HepG2 (cell line): ENCODE data around the gene APBB2. TPM values are rescaled to one million over a fixed set of nuclear protein-coding genes. Genes with fewer than 3 reads are reported as not detected.

Experiments used
- EEA1 ChIP-seq: sonication (generic); formaldehyde crosslinking; IDR thresholded peaks from 2 replicates; pipeline ENCODE4 v1.5.1; 2020; ENCODE audit warnings: mild to moderate bottlenecking, missing genetic modification reagents, borderline replicate concordance
- NR1H2 ChIP-seq: sonication (generic); formaldehyde crosslinking; IDR thresholded peaks from 2 replicates; pipeline ENCODE4 v1.8.1; 2022; ENCODE audit warnings: low read depth, missing genetic modification reagents, borderline replicate concordance
- PCBP1 ChIP-seq: fragments of 200-400 bp; formaldehyde crosslinking; IDR thresholded peaks from 2 replicates; pipeline ENCODE4 v1.6.1; 2017; ENCODE audit warnings: mild to moderate bottlenecking, low read depth, low read length, borderline replicate concordance
- SNAPC2 ChIP-seq: sonication (generic); formaldehyde crosslinking; IDR thresholded peaks from 2 replicates; pipeline ENCODE4 v1.8.1; 2022; ENCODE audit warnings: mild to moderate bottlenecking, missing genetic modification reagents
- STAG1 ChIP-seq: sonication (generic); formaldehyde crosslinking; IDR thresholded peaks from 2 replicates; pipeline ENCODE4 v1.4.0; 2020; ENCODE audit warnings: missing genetic modification reagents
- YEATS4 ChIP-seq: sonication (generic); formaldehyde crosslinking; IDR thresholded peaks from 2 replicates; pipeline ENCODE4 v1.4.0; 2020; ENCODE audit warnings: missing genetic modification reagents, borderline replicate concordance
- ZNF124 ChIP-seq: sonication (generic); formaldehyde crosslinking; IDR thresholded peaks from 2 replicates; pipeline ENCODE4 v1.4.0; 2020; ENCODE audit warnings: missing genetic modification reagents
- ZNF205 ChIP-seq: IDR thresholded peaks from 2 replicates; pipeline ENCODE4 v1.6.1; 2018; ENCODE audit warnings: missing biosample characterization, missing genetic modification reagents
- ZNF34 ChIP-seq: sonication (generic); formaldehyde crosslinking; IDR thresholded peaks from 2 replicates; pipeline ENCODE4 v1.4.0; 2020; ENCODE audit warnings: mild to moderate bottlenecking, missing genetic modification reagents, borderline replicate concordance
- ZNF605 ChIP-seq: sonication (generic); formaldehyde crosslinking; IDR thresholded peaks from 2 replicates; pipeline ENCODE4 v1.8.0; 2022; ENCODE audit warnings: mild to moderate bottlenecking, missing genetic modification reagents
- ZNF768 ChIP-seq: sonication (generic); formaldehyde crosslinking; IDR thresholded peaks from 2 replicates; pipeline ENCODE4 v1.4.0; 2020; ENCODE audit warnings: missing genetic modification reagents
- ZNF773 ChIP-seq: sonication (generic); formaldehyde crosslinking; IDR thresholded peaks from 2 replicates; pipeline ENCODE4 v1.4.0; 2020; ENCODE audit warnings: missing genetic modification reagents, borderline replicate concordance
- ZNF792 ChIP-seq: IDR thresholded peaks from 2 replicates; pipeline ENCODE4 v1.6.1; 2016
- polyA plus RNA-seq, 8 experiments: library from polyadenylated mRNA; depleted of rRNA in 3 of 8; stranded (reverse) in 7 of 8; unstranded in 1 of 8; fragments of >200 nt; fragmentation: Illumina TruSeq in 4 of 8; extraction: Trizol in 4 of 8; gene quantifications; 2 replicates each; pipeline versions ENCODE4 v1.2.1 to v1.2.3, GENCODE V29; 2011 to 2016; ENCODE audit warnings: low read depth in 4 of 8, missing spikeins in 1 of 8, mixed read lengths in 1 of 8; ENCODE audit not compliant: insufficient read depth in 1 of 8
- total RNA-seq, 5 experiments: library from RNA; depleted of rRNA; stranded (reverse); fragments of >200 nt; fragmentation: Illumina TruSeq; extraction: Trizol; gene quantifications; 2 replicates each; pipeline ENCODE4 v1.2.3, GENCODE V29; 2016; ENCODE audit warnings: low read depth in 1 of 5
- TF ChIP-seq, protein P1 (sequence below): sonication (generic); formaldehyde crosslinking; IDR thresholded peaks from 2 replicates; pipeline ENCODE4 v1.4.0; 2020; ENCODE audit warnings: mild to moderate bottlenecking, missing genetic modification reagents
- TF ChIP-seq, protein P2 (sequence below): sonication (generic); formaldehyde crosslinking; IDR thresholded peaks from 2 replicates; pipeline ENCODE4 v1.5.1; 2020; ENCODE audit warnings: mild to moderate bottlenecking, missing genetic modification reagents, moderate library complexity
- TF ChIP-seq, protein P3 (sequence below): sonication (generic); formaldehyde crosslinking; IDR thresholded peaks from 2 replicates; pipeline ENCODE4 v1.9.0; 2021; ENCODE audit warnings: mild to moderate bottlenecking, missing genetic modification reagents
- TF ChIP-seq, protein P4 (sequence below), 2 experiments: sonication (generic) in 1 of 2; formaldehyde crosslinking in 1 of 2; IDR thresholded peaks; 2 replicates each; pipeline versions ENCODE4 v1.4.0 to v1.6.1; 2018 to 2020; ENCODE audit warnings: missing genetic modification reagents in 2 of 2, borderline replicate concordance in 1 of 2, low read depth in 1 of 2, mild to moderate bottlenecking in 1 of 2, missing biosample characterization in 1 of 2

APBB2 gene
- total and polyA plus RNA-seq, 2 of the 13 experiments (the other 11 are each of a cell fraction or from before 2014, with no cell fraction given), result 11.7 to 17.0 TPM

- TF ChIP-seq, protein P1, sequence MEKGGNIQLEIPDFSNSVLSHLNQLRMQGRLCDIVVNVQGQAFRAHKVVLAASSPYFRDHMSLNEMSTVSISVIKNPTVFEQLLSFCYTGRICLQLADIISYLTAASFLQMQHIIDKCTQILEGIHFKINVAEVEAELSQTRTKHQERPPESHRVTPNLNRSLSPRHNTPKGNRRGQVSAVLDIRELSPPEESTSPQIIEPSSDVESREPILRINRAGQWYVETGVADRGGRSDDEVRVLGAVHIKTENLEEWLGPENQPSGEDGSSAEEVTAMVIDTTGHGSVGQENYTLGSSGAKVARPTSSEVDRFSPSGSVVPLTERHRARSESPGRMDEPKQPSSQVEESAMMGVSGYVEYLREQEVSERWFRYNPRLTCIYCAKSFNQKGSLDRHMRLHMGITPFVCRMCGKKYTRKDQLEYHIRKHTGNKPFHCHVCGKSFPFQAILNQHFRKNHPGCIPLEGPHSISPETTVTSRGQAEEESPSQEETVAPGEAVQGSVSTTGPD (CRISPR knock-in tag), result no peak
- TF ChIP-seq, protein P2, sequence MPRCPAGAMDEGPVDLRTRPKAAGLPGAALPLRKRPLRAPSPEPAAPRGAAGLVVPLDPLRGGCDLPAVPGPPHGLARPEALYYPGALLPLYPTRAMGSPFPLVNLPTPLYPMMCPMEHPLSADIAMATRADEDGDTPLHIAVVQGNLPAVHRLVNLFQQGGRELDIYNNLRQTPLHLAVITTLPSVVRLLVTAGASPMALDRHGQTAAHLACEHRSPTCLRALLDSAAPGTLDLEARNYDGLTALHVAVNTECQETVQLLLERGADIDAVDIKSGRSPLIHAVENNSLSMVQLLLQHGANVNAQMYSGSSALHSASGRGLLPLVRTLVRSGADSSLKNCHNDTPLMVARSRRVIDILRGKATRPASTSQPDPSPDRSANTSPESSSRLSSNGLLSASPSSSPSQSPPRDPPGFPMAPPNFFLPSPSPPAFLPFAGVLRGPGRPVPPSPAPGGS (CRISPR knock-in tag), result no peak
- TF ChIP-seq ZNF605 (CRISPR knock-in tag), result no peak
- TF ChIP-seq, protein P3, sequence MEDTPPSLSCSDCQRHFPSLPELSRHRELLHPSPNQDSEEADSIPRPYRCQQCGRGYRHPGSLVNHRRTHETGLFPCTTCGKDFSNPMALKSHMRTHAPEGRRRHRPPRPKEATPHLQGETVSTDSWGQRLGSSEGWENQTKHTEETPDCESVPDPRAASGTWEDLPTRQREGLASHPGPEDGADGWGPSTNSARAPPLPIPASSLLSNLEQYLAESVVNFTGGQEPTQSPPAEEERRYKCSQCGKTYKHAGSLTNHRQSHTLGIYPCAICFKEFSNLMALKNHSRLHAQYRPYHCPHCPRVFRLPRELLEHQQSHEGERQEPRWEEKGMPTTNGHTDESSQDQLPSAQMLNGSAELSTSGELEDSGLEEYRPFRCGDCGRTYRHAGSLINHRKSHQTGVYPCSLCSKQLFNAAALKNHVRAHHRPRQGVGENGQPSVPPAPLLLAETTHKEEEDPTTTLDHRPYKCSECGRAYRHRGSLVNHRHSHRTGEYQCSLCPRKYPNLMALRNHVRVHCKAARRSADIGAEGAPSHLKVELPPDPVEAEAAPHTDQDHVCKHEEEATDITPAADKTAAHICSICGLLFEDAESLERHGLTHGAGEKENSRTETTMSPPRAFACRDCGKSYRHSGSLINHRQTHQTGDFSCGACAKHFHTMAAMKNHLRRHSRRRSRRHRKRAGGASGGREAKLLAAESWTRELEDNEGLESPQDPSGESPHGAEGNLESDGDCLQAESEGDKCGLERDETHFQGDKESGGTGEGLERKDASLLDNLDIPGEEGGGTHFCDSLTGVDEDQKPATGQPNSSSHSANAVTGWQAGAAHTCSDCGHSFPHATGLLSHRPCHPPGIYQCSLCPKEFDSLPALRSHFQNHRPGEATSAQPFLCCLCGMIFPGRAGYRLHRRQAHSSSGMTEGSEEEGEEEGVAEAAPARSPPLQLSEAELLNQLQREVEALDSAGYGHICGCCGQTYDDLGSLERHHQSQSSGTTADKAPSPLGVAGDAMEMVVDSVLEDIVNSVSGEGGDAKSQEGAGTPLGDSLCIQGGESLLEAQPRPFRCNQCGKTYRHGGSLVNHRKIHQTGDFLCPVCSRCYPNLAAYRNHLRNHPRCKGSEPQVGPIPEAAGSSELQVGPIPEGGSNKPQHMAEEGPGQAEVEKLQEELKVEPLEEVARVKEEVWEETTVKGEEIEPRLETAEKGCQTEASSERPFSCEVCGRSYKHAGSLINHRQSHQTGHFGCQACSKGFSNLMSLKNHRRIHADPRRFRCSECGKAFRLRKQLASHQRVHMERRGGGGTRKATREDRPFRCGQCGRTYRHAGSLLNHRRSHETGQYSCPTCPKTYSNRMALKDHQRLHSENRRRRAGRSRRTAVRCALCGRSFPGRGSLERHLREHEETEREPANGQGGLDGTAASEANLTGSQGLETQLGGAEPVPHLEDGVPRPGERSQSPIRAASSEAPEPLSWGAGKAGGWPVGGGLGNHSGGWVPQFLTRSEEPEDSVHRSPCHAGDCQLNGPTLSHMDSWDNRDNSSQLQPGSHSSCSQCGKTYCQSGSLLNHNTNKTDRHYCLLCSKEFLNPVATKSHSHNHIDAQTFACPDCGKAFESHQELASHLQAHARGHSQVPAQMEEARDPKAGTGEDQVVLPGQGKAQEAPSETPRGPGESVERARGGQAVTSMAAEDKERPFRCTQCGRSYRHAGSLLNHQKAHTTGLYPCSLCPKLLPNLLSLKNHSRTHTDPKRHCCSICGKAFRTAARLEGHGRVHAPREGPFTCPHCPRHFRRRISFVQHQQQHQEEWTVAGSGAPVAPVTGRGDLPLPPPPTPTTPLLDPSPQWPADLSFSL (CRISPR knock-in tag), result no peak
- 0 out of 2 replicates have a peak, but pooled peaks have one; percentile 55 for TF ChIP-seq ZNF792
- TF ChIP-seq ZNF773, result no peak
- peak; percentile 68; the same call in 1 of the 2 replicates for TF ChIP-seq ZNF205 (CRISPR knock-in tag)
- TF ChIP-seq, protein P4, sequence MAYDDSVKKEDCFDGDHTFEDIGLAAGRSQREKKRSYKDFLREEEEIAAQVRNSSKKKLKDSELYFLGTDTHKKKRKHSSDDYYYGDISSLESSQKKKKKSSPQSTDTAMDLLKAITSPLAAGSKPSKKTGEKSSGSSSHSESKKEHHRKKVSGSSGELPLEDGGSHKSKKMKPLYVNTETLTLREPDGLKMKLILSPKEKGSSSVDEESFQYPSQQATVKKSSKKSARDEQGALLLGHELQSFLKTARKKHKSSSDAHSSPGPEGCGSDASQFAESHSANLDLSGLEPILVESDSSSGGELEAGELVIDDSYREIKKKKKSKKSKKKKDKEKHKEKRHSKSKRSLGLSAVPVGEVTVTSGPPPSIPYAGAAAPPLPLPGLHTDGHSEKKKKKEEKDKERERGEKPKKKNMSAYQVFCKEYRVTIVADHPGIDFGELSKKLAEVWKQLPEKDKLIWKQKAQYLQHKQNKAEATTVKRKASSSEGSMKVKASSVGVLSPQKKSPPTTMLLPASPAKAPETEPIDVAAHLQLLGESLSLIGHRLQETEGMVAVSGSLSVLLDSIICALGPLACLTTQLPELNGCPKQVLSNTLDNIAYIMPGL (CRISPR knock-in tag; IDR thresholded peaks at IDR 0.05; ENCODE audit: borderline replicate concordance in 1 of 2, low read depth in 1 of 2), result no peak
- TF ChIP-seq ZNF34 (CRISPR knock-in tag), result no peak
- TF ChIP-seq SNAPC2 (CRISPR knock-in tag), result no peak
- no peak for TF ChIP-seq NR1H2 (CRISPR knock-in tag)
- TF ChIP-seq ZNF768, result no peak
- TF ChIP-seq ZNF124 (CRISPR knock-in tag), result no peak
- TF ChIP-seq EEA1 (CRISPR knock-in tag), result no peak
- no peak for TF ChIP-seq YEATS4 (CRISPR knock-in tag)
- no peak for TF ChIP-seq PCBP1
- TF ChIP-seq STAG1 (CRISPR knock-in tag), result peak; percentile 3; the same call in 1 of the 2 replicates
These were observed 82.2 kb downstream of the APBB2 start (continued) for GRCh38 chr4:41132055-41132683.
